Measurements from ENCODE around the gene NHEJ1.

NHEJ1 gene

GRCh38 chr2:219056896-219057708, 103.5 kb downstream of the NHEJ1 start:
- DNase-seq (ENCODE audit: low read depth), result peak; percentile 9

GRCh38 chr2:219056176-219056895, 104.3 kb downstream of the NHEJ1 start:
- no peak for DNase-seq (ENCODE audit: low read depth)

DNA sequence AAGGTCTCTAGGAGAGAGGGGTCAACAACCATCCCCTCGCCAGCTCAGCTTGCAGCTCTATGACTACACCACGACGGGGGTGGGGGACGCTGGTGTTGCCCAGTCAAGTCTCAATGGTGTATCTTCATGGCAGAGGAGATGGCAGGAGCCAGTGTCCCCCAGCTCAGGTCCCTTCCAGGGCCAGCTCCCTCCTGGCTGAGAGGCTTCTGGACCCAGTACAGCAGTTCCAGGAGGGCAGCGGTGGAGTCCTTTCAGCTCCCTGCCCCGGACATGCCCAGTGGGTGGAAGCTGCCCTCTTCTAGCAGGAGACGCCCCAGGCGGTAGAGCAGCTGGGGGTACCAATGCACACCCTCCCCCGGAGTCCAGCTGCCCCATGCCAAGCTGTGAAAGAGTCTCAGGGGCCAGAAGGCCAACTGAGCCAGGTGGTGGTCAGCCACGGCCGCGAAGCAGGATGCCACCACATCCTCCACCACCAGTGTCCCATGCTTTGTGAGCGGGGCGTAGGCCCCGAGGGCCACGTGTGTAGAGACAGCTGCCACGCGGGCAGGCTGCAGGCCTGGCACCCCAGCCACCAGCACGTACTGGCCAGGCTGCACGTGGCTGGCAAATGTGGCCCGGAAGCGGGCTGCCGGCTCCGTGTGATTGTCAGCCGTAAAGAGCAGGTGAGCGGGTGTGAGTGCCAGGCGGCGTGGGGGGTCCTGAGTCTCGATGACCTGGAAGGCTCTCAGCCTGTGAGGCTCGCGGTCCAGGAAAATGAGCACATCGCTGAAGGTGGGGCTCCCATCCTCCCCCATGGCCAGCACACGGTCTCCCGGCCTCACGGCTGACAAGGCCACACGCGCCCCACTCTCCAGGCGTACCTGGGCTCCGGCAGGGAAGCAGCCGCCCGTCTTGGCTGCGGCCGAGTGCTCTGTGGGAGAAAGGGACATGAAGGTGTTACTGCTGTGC, 105.4 kb downstream of the NHEJ1 start:
- no peak for DNase-seq (ENCODE audit: low read depth)

GRCh38 chr2:219049282-219049681, 111.3 kb downstream of the NHEJ1 start:
- no peak for DNase-seq (ENCODE audit: low read depth)

- peak; percentile 35 for DNase-seq (ENCODE audit: low read depth)
Measured at GRCh38 chr2:219045937-219046550, 114.6 kb downstream of the NHEJ1 start.

GRCh38 chr2:219042750-219043149, 117.9 kb downstream of the NHEJ1 start:
- no peak for DNase-seq (ENCODE audit: low read depth)

- DNase-seq (ENCODE audit: low read depth), result no peak
Measured at GRCh38 chr2:219042157-219042556, 118.5 kb downstream of the NHEJ1 start.

GRCh38 chr2:219041252-219041651, 119.4 kb downstream of the NHEJ1 start, which contains the start of gene CFAP65:
CFAP65 (minus strand) TSS chr2:219041516; CDS start chr2:219039048, 2,468 bp downstream.
- DNase-seq (ENCODE audit: low read depth), result peak; percentile 57

DNA sequence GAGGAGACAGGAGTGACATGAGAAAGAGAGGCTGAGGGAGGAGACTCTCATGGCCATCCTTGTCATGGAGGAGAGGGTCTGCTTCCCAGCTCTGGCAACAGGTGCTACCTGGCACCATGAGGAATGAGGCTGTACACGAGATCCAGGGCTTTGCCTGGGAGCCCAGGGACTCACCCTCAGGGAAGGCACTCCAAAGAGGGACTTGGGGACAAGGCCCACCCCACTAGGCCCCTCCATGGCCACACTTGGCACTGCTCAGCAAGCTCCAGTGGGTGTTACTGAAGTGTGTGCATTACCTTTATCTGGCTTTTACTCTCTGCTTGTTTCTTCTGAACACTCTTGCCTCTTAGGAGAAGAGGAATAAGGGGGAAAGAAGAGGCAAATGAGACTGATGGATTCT, 122.0 kb downstream of the NHEJ1 start:
- no peak for DNase-seq (ENCODE audit: low read depth)

GRCh38 chr2:219037783-219038499, 122.7 kb downstream of the NHEJ1 start:
- DNase-seq (ENCODE audit: low read depth), result no peak

- no peak for DNase-seq (ENCODE audit: low read depth)
Measured at GRCh38 chr2:219035942-219036341, 124.7 kb downstream of the NHEJ1 start.

- DNase-seq (ENCODE audit: low read depth), result no peak
Measured at GRCh38 chr2:219034823-219035222, 125.8 kb downstream of the NHEJ1 start.

DNA sequence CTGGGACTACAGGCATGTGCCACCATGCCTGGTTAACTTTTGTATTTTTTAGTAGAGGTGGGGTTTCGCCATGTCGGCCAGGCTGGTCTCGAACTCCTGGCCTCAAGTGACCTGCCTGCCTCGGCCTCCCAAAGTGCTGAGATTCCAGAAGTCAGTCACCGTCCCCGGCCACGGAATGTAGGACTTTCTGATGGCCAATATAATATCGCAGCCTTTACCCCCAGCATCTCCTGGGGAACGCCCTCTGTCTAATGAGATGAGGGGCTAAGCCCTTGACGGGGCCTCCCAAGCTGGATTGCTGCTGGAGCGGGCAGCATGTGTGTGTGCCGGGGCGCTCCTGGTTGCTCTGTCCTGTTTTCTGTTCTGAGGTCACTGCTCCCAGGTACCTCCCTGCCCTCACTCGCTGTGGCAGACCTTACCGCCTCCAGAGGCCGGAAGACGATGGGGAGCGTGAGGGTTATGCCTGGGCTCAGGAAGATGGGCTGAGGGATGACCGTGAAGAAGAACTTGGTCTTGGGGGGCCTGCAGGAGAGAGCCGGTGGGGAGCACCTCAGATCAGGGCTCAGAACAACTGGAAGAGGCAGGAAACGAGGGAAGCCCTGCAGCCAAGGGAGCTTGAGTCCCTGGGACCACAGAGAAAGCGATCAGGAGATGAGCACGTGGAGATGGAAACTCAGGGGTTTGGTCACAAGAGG, 128.4 kb downstream of the NHEJ1 start:
- no peak for DNase-seq (ENCODE audit: low read depth)

DNA sequence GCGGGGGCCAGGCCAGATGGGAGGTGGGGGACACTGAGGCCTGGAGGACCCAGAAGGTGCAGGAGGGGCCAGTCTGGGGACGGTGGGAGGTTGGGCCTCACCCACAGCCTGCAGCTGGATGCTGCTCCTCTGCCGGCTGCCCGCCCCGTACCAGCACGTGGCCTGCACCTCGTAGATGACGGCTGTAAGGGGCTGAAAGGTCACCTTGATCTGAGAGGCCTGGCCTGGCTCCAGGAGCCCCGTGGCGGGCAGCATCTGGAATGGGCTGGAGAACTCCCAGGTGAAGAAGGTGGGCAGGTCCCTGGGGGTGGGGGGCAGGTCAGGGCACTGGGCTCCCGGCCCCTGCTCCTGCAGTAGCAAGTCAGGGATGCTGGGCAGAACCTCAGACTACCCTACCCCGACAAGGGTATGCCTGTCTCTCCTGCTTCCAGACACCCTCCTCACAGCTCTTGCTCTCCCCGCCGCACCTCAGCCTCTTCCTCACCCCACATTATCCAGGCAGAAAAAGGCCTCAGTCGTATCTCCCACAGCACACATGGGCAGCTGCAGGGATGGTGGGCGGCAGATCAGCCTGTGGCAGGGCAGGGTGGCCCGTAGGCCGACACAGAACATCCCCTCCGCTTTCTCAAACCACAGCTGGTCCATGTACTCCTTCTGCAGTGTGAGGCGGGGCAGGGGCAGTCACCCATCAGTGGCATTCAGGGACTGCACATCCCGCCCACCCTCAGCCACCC, 129.4 kb downstream of the NHEJ1 start:
- DNase-seq (ENCODE audit: low read depth), result no peak

DNA sequence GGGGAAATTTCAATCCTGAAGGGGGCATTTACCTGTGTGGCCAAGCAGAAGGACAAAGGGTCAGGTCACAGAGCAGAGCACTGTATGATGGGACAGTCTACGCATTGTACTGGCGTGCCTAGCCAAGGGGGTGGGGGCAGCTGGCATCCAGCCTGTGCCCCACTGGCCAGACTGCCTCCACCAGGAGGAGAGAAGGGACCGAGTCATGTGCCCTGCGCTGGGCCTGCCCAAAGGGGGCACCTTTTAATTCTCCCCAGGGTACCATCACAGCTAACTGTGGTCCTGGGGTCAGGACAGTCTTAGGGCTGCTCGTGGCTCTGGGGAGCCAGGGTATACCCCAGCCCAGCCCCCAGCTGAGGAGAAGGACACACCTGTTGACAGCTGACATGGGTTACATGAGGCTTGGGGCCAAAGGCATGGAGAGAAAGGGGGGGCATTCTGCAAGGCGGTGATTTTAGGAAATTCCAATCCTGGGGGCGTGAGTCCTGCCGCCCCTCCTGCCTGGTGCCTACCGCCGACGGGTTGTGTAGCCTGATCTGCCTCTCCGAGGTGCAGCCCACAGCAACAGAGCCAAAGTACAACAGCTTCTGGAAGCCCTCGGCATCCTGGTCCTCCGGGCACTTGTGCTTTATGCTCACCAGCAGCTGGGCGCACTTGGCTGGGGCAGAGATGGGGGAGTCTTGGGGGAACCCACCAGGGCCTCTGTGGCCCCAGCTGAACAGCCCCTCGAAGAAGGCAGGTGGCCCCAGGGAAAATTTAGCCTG, 130.3 kb downstream of the NHEJ1 start:
- no peak for DNase-seq (ENCODE audit: low read depth)

DNA sequence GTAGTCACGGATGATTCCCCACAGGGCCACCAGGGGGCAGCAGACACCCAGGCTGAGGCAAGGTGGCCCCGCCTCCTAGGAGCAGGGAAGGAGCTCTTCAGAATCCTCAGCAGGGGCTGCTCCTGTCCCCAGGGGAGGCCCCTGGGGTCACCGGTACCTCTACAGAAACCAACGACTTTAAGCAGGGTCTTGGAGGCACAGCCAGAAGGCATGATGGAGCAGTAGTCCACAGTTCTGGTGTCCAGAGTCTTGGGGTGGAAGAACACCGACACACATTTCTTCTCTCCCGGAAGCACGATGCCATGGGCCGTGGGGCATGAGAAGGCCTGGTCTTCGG, 130.8 kb downstream of the NHEJ1 start:
- peak; percentile 76 for DNase-seq (ENCODE audit: low read depth)

GRCh38 chr2:219028996-219029828, 131.4 kb downstream of the NHEJ1 start:
- no peak for DNase-seq (ENCODE audit: low read depth)

GRCh38 chr2:219028141-219028540, 132.5 kb downstream of the NHEJ1 start:
- no peak for DNase-seq (ENCODE audit: low read depth)
